ENCODE data around the gene OR2G6. TPM values are rescaled to one million over a fixed set of nuclear protein-coding genes. Genes with fewer than 3 reads are reported as not detected.
"Not testable (repeated sequence)": the region's sequence is repeated elsewhere in the genome, so short reads cannot be mapped to it uniquely, and the experiment has no call there.

The OR2G6 gene
- total RNA-seq (under 1 TPM; 0.09 to 0.85 (median 0.39) TPM), polyA plus RNA-seq (not detected)
- long read RNA-seq, donor 1, result 0 reads
- long read RNA-seq, donor 2, partial matches to known transcripts, result 0 of 1 reads
- long read RNA-seq, donor 2, other reads (novel, unspliced or antisense), result 0 of 1 reads

GRCh38 chr1:248507773-248508172, at the start of gene OR2G6:
OR2G6 (plus strand) TSS chr1:248508073; CDS start chr1:248521647, 13,574 bp downstream.
- H3K4me1 ChIP-seq; DNase-seq; H3K27me3 ChIP-seq (replicated peaks in 1 of 7); H3K4me3 ChIP-seq; H3K9me3 ChIP-seq; H3K36me3 ChIP-seq; H3K27ac ChIP-seq; intact Hi-C loops (cut with DNase I; ENCODE audit: low total_unique reads): not testable (repeated sequence)
- WGBS, 5 donors, result no CpG with 5 or more reads among the region's 2 CpGs

- WGBS, 5 donors, result 70 to 84% (median 75%) methylated on average over 7 of the region's 7 CpGs
- H3K4me3 ChIP-seq; H3K9me3 ChIP-seq; H3K4me1 ChIP-seq; H3K27me3 ChIP-seq (replicated peaks in 1 of 7); H3K36me3 ChIP-seq; H3K27ac ChIP-seq; intact Hi-C loops (cut with DNase I; ENCODE audit: low total_unique reads); DNase-seq: not testable (repeated sequence)
Measured at GRCh38 chr1:248459117-248459516, 48.8 kb upstream of the OR2G6 start.

- intact Hi-C loops (cut with DNase I; ENCODE audit: low total_unique reads), result no loop called here
- Histone ChIP-seq H3K4me3 (no peak overlapping the region), H3K27ac (no peak overlapping the region), H3K27me3 (replicated peaks in 1 of 7) (no peaks in the 10 kb centered on the region), H3K36me3 (no peaks in the 10 kb centered on the region), H3K4me1 (no peaks in the 10 kb centered on the region), H3K9me3 (no peaks in the 10 kb centered on the region)
- DNase-seq, result no peak
- WGBS, 5 donors, result 85 to 94% (median 85%) methylated on average over 4 of the region's 4 CpGs
- TF ChIP-seq POLR2AphosphoS5 (IDR thresholded peaks at IDR 0.05), result no peak
- TF ChIP-seq CTCF (IDR thresholded peaks at IDR 0.05 in 8 of 11, conservative IDR thresholded peaks at IDR 0.05 in 3 of 11), result no peak
- no peak for TF ChIP-seq POLR2A (IDR thresholded peaks at IDR 0.05)
Measured at GRCh38 chr1:248471154-248471553, 36.7 kb upstream of the OR2G6 start.

- H3K4me3 ChIP-seq; H3K27ac ChIP-seq; intact Hi-C loops (cut with DNase I; ENCODE audit: low total_unique reads); H3K4me1 ChIP-seq; DNase-seq; H3K27me3 ChIP-seq (replicated peaks in 1 of 7); H3K9me3 ChIP-seq; H3K36me3 ChIP-seq: not testable (repeated sequence)
- 64 to 74% (median 71%) methylated on average over 2 of the region's 2 CpGs for WGBS, 5 donors
Measured at GRCh38 chr1:248472111-248472510, 35.8 kb upstream of the OR2G6 start.

GRCh38 chr1:248473051-248473450, 34.8 kb upstream of the OR2G6 start, which contains the start of gene OR2T3:
OR2T3 (plus strand) TSS chr1:248473351; CDS start chr1:248473351, 0 bp downstream.
- 69 to 93% (median 88%) methylated on average over 1 to 2 of the region's 2 CpGs for WGBS, 5 donors

GRCh38 chr1:248475660-248476059, 32.2 kb upstream of the OR2G6 start:
- H3K36me3 ChIP-seq; intact Hi-C loops (cut with DNase I; ENCODE audit: low total_unique reads); H3K27ac ChIP-seq; H3K4me1 ChIP-seq; DNase-seq; H3K27me3 ChIP-seq (replicated peaks in 1 of 7); H3K9me3 ChIP-seq; H3K4me3 ChIP-seq: not testable (repeated sequence)
- WGBS, 5 donors, result no CpG with 5 or more reads among the region's 1 CpG

More at GRCh38 chr1:248473051-248473450, 34.8 kb upstream of the OR2G6 start, which contains the start of gene OR2T3:
- intact Hi-C loops (cut with DNase I; ENCODE audit: low total_unique reads); H3K4me3 ChIP-seq; H3K9me3 ChIP-seq; H3K27me3 ChIP-seq (replicated peaks in 1 of 7); H3K36me3 ChIP-seq; H3K27ac ChIP-seq; DNase-seq; H3K4me1 ChIP-seq: not testable (repeated sequence)

- H3K36me3 ChIP-seq; H3K9me3 ChIP-seq; intact Hi-C loops (cut with DNase I; ENCODE audit: low total_unique reads); H3K4me3 ChIP-seq; DNase-seq; H3K27me3 ChIP-seq (replicated peaks in 1 of 7): not testable (repeated sequence)
- Histone ChIP-seq H3K27ac (peak overlapping the region in 1 of 8 donors; percentile 40), H3K4me1 (peaks cover 0 to 10% (median 0%) of the 10 kb centered on the region in 6 donors)
- WGBS, 5 donors, result 50 to 64% (median 60%) methylated on average over 12 to 13 of the region's 13 CpGs
Measured at GRCh38 chr1:248481686-248482579, 25.9 kb upstream of the OR2G6 start.

- intact Hi-C loops (cut with DNase I; ENCODE audit: low total_unique reads); H3K4me1 ChIP-seq: not testable (repeated sequence)
- WGBS, 5 donors, result 83 to 94% (median 91%) methylated on average over 3 to 5 of the region's 6 CpGs
Measured at GRCh38 chr1:248488289-248488688, 19.6 kb upstream of the OR2G6 start, which contains the start of gene OR2T5. OR2T5 (plus strand) TSS chr1:248488589; CDS start chr1:248488589, 0 bp downstream.

GRCh38 chr1:248496661-248497060, 11.2 kb upstream of the OR2G6 start:
- H3K36me3 ChIP-seq; H3K4me1 ChIP-seq; H3K4me3 ChIP-seq; DNase-seq; intact Hi-C loops (cut with DNase I; ENCODE audit: low total_unique reads); H3K27me3 ChIP-seq (replicated peaks in 1 of 7); H3K27ac ChIP-seq; H3K9me3 ChIP-seq: not testable (repeated sequence)
- WGBS, 5 donors, result no CpG with 5 or more reads among the region's 5 CpGs

More at GRCh38 chr1:248488289-248488688, 19.6 kb upstream of the OR2G6 start, which contains the start of gene OR2T5:
- H3K27ac ChIP-seq; H3K36me3 ChIP-seq; H3K4me3 ChIP-seq; DNase-seq; H3K9me3 ChIP-seq; H3K27me3 ChIP-seq (replicated peaks in 1 of 7): not testable (repeated sequence)
